HL-60 (cell line): Measurements from ENCODE around the gene OGFOD3.

Experiments used
- DNase-seq, 2 experiments: peaks; one replicate each; pipeline ENCODE4 v3.0.0-alpha.2; 2010 to 2020; ENCODE audit warnings: low read depth in 1 of 2, low spot score in 1 of 2
- H3K27ac ChIP-seq: fragments of 250-450 bp; sonication (Bioruptor Pico); replicated peaks from 2 replicates; pipeline ENCODE4 v1.5.1; 2020; ENCODE audit warnings: mild to moderate bottlenecking, moderate library complexity
- H3K27me3 ChIP-seq: fragments of 250-450 bp; sonication (Bioruptor Pico); 2 replicates; pipeline ENCODE4 v1.5.1; 2021; ENCODE audit warnings: mild to moderate bottlenecking, moderate library complexity; ENCODE audit not compliant: insufficient read depth, poor library complexity, severe bottlenecking
- H3K4me3 ChIP-seq: replicated peaks from 2 replicates; pipeline ENCODE4 v1.5.1; 2011; ENCODE audit warnings: mild to moderate bottlenecking, control low read depth, low read length; ENCODE audit not compliant: insufficient read depth
- CTCF ChIP-seq: IDR thresholded peaks from one replicate; pipeline ENCODE4 v1.5.1; 2011; ENCODE audit warnings: low read length, control low read depth, inconsistent platforms; ENCODE audit not compliant: insufficient read depth
- GABPA ChIP-seq: IDR thresholded peaks from 2 replicates; pipeline ENCODE4 v1.6.1; 2012; ENCODE audit warnings: low read depth
- POLR2AphosphoS5 ChIP-seq: IDR thresholded peaks from 2 replicates; pipeline ENCODE4 v1.6.1; 2012; ENCODE audit warnings: low read depth
- REST ChIP-seq: IDR thresholded peaks from 2 replicates; pipeline ENCODE4 v1.6.1; 2012; ENCODE audit warnings: low read depth; ENCODE audit not compliant: insufficient replicate concordance
- SPI1 ChIP-seq: IDR thresholded peaks from 2 replicates; pipeline ENCODE4 v1.6.1; 2012; ENCODE audit warnings: low read depth, mild to moderate bottlenecking, borderline replicate concordance

The OGFOD3 gene

GRCh38 chr17:82385559-82386254 is 32.7 kb downstream of the OGFOD3 start:
- DNase-seq, result no peak

GRCh38 chr17:82384730-82385481 is 33.5 kb downstream of the OGFOD3 start:
- no peak for TF ChIP-seq POLR2AphosphoS5
- no peak for TF ChIP-seq GABPA
- no peak for TF ChIP-seq CTCF
- no peak for DNase-seq
- no peak overlapping the region for H3K4me3 ChIP-seq
- H3K27me3 ChIP-seq, result no peaks in the 10 kb centered on the region
- H3K27ac ChIP-seq, result no peak overlapping the region

More at GRCh38 chr17:82385559-82386254, 32.7 kb downstream of the OGFOD3 start:
- TF ChIP-seq GABPA (no peak), CTCF (no peak), SPI1 (no peak), POLR2AphosphoS5 (no peak), REST (no peak)
- H3K27me3 ChIP-seq, result no peaks in the 10 kb centered on the region
- no peak overlapping the region for H3K27ac ChIP-seq
- H3K4me3 ChIP-seq, result no peak overlapping the region

GRCh38 chr17:82384051-82384729 is 34.2 kb downstream of the OGFOD3 start:
- no peak overlapping the region for H3K27ac ChIP-seq
- TF ChIP-seq POLR2AphosphoS5 (no peak), GABPA (no peak)
- DNase-seq, result no peak
- H3K4me3 ChIP-seq, result no peak overlapping the region
- no peaks in the 10 kb centered on the region for H3K27me3 ChIP-seq

- Histone ChIP-seq H3K27ac (no peak overlapping the region), H3K27me3 (no peaks in the 10 kb centered on the region), H3K4me3 (no peak overlapping the region)
- no peak for TF ChIP-seq GABPA
- TF ChIP-seq SPI1, result no peak
- no peak for TF ChIP-seq CTCF
- TF ChIP-seq REST, result no peak
- TF ChIP-seq POLR2AphosphoS5, result no peak
- DNase-seq, result no peak
These were observed 35.0 kb downstream of the OGFOD3 start for GRCh38 chr17:82383411-82383810.
